GM15510 (cell line): ENCODE results near the gene NRP2.

Source experiments
- POLR2A ChIP-seq: IDR thresholded peaks from 3 replicates; pipeline ENCODE4 v1.6.1; 2011; ENCODE audit warnings: borderline replicate concordance; ENCODE audit not compliant: insufficient read length; ENCODE audit errors: extremely low read depth

The NRP2 gene

GRCh38 chr2:205708231-205708631 lies 25.9 kb downstream of the NRP2 start:
- no peak for TF ChIP-seq POLR2A

- no peak for TF ChIP-seq POLR2A
Observed at GRCh38 chr2:205709319-205709718, 27.0 kb downstream of the NRP2 start.

DNA sequence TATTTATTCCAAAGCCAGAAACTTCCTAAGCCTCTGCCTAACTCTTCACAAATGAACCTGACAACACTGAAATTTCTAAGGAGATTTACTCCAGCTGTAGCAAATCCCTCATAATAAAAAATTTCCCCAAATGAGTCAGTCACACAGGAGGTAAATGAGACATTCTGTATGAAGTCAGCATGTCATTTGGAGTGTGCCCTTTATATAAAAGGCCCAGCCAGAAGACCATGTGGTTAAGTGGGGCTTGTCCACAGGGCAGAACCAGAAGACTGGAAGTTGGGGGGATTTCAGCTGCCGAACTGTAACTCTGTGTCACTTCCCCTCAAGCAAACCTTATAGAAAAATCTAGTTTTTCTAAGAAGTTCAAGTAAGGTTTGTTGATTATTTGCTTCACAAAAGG lies 30.2 kb downstream of the NRP2 start:
- no peak for TF ChIP-seq POLR2A

DNA sequence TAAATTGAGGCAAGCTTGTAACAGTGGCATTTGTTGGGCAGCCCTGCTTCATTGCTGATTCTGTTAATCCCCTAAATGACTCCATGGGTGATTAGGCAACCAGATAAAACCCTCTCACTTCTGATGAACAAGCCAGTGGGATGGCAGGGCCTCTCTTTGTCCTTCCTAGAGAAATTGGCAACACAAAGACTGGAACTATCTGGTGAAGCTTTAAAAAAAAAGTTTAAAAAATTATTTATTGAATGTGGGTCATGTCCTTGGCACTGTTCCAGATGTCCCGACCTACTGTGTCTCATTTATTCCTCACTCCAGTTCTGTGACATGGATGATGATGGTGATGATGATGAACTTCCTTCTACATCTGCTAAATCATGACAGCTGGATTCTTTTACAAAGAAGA lies 30.8 kb downstream of the NRP2 start:
- TF ChIP-seq POLR2A = no peak

- TF ChIP-seq POLR2A = no peak
Observed at GRCh38 chr2:205714058-205714776, 31.9 kb downstream of the NRP2 start.

GRCh38 chr2:205714789-205715720 lies 32.8 kb downstream of the NRP2 start:
- no peak for TF ChIP-seq POLR2A

DNA sequence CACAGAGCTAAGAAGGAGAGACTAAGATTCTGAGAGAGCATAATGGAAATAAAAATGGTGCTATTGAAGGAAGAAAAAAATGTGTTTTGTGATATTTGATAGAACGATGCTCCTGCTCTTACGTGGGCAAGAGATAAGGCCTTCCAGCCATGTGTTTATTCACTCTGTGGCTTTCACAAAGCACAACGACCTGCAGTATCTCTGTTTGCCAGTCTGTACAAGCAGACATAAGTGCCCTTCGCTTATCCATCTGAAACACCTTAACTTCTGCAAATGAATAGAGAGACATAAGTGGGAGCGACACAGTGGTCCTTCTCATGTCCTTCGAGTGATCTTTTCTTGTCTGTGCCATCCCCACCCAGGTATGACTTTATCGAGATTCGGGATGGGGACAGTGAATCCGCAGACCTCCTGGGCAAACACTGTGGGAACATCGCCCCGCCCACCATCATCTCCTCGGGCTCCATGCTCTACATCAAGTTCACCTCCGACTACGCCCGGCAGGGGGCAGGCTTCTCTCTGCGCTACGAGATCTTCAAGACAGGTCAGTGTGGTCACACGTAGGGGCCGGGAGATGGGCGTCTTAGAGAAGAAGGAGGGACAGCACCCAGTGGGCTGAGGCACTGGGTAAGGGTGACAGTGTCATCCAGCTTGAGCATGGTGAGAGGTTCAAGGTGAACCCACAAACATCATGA lies 33.7 kb downstream of the NRP2 start:
- TF ChIP-seq POLR2A = no peak

- no peak for TF ChIP-seq POLR2A
Observed at GRCh38 chr2:205717175-205717846, 35.0 kb downstream of the NRP2 start.

GRCh38 chr2:205717999-205718398 lies 35.7 kb downstream of the NRP2 start:
- no peak for TF ChIP-seq POLR2A

- no peak for TF ChIP-seq POLR2A
Observed at GRCh38 chr2:205719847-205720246, 37.5 kb downstream of the NRP2 start.

GRCh38 chr2:205720451-205720902 lies 38.2 kb downstream of the NRP2 start:
- TF ChIP-seq POLR2A = no peak

- no peak for TF ChIP-seq POLR2A
Observed at GRCh38 chr2:205721057-205721449, 38.8 kb downstream of the NRP2 start.

GRCh38 chr2:205722283-205722918 lies 40.1 kb downstream of the NRP2 start:
- TF ChIP-seq POLR2A = no peak

DNA sequence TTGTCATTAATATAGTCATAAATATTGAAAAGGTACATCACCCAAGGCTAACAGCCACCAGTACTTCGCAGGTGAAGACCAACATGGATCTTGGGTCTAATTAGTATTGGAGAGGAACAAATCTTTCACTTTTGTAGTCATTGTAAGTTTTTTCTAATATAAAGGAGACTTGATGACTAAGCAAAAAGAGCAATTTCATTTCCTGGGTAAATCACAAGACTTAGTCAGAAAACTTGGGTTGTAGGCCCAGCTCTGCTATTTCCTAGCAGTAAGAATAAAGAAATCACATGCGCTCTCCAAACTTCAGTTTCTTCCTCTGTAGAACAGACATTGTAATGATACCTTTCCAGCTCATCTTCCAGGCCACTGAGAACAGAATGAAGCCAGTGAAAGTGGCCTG lies 40.9 kb downstream of the NRP2 start:
- no peak for TF ChIP-seq POLR2A

DNA sequence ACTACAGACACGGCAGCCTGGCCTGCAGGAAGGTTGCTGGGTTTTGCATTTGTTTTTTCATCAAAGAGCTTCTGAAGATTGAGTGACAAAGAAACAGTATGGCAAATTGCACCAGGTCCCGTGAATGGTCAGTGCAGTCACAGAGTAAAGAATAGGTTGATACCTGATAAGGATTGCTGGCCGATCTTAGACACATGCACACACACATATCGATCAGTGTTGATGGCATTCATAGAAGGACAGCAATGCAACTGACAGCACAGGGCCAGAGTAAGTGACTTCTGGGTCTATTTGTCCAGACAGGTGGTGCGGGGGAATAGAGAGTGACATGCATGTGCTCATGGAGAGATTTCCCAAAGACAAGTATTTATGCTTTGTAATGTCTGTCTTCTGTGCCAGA lies 42.8 kb downstream of the NRP2 start:
- no peak for TF ChIP-seq POLR2A

- no peak for TF ChIP-seq POLR2A
Observed at GRCh38 chr2:205726506-205726905, 44.2 kb downstream of the NRP2 start.
